HG02973 (cell line): ENCODE measurements around the gene PAIP2B.

Experiments
- ATAC-seq: cut with Tn5 transposase; IDR thresholded peaks from one replicate; pipeline ENCODE4 v1.9.1; 2021; ENCODE audit warnings: moderate library complexity; ENCODE audit not compliant: unreplicated experiment

PAIP2B gene

DNA sequence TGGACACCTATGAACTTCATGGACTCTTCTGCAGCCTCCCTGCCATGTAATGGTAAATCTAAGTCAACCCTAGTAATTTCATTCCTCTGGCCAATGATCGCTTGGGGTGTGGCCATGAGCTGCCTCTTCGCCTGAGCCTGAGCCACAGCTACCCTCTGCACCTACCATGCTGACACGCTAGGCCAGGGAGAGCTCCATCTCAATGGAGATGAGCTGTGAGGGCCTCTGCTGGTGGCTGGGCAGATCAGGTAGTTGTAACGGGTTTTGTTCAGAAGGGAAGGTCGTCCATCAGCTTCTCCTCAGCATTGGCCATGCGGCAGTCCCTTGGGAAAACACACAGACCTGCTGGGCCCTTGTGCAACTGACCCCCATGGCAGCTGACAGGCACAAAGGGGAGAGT lies 72.1 kb downstream of the PAIP2B start:
- peak; percentile 70 for ATAC-seq

DNA sequence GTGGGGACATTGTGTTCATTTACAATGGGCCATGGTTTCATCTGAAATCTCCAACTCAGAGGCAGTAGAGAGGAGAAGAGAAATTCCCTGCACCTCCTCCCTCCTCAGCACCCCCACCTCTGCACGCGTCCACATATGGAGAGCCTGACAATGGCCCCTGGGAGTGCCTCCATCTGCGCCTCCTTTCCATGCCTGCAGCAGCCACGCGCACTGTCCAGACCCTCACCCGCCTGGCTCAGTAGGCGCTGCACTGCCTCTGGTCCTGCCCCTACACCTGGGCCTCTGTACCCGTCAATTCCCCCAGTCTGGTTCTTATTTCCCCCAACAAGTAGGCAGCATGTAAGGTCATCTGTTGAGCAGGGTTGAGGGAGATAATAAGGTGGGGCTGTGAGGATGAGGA lies 72.6 kb downstream of the PAIP2B start:
- no peak for ATAC-seq

DNA sequence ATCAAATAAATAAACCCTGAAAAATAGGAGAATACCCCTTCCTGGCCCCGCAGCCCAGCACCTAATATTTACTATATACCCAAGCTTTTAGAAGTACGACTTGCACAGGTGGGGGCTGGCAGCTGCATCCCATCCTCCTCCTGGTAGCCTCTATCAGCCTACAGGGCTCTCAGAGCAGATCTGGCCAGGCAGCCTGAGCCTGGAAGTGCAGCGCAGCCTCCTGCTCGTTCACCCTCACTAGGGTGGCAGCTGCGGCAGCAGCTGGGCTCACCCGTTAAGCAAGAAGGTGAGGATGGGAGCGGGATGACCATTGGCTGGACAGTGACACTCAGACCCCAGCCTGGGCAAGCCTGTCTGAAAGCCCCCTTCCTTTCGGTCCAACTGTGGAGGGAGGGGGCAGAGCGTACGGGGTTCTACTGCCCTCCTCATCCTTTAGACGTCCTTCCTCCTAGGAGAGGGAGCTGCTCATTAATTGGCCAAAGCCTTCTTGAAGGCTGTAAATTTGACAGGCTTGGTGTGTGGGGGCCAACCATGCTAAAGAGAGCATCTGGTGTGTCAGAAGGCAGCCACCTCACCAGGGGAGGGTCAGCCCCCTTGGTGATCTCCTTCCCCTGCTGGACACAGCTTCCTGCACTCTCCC lies 73.2 kb downstream of the PAIP2B start:
- no peak for ATAC-seq

DNA sequence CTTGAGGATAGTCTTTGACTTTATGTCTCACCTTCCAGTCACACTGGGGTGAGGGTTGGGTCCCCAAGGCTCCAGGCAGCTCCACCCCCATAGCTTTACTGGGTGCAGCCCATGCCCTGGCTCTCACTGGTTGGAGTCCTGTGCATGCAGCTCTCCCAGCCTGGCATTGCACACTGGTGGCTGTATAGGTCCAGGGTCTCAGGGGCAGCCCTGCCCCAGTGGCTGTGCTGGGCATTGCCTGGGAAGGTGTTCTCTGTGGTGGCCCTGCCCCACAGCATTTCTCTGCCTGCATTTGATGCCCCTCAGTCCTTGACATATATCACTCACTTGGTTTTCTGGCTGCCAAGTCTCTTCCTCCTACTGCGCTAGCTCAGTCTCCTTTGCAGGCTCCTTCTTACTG lies 75.3 kb downstream of the PAIP2B start:
- no peak for ATAC-seq

DNA sequence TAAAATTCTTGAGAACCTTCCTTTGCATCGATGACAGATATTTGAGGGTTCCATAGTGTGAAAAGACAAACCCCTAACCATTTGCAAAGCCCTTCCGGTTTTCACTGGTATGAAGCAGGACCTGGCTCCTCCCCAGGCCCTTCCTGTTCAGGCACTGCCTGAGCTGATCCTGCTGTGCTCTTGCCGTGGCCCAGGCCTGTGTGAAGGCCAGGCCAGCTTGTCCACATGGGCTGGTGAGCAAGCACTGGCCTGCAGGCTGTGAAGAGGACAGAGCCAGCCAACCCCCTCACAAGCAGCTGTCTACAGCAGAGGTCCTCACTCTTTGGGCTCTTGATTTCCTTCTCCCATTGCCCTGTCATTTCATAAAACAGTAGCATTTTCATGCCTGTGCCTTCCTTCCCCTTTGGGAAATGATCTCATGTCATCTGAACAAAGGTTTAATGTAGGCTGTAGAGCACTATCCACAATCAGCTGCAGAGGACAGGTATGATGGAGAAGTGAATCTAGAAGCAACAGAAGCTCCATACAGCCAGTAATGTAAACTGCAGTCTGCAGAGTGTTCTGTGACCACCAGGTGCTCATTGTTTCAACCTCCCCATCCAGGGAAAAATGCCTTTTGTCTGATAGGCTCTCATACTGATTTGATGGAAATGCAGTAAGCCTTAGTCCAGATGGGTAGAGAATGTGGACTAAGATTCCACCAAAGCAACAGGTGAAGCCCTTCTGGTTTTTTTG lies 76.7 kb downstream of the PAIP2B start:
- ATAC-seq: no peak

DNA sequence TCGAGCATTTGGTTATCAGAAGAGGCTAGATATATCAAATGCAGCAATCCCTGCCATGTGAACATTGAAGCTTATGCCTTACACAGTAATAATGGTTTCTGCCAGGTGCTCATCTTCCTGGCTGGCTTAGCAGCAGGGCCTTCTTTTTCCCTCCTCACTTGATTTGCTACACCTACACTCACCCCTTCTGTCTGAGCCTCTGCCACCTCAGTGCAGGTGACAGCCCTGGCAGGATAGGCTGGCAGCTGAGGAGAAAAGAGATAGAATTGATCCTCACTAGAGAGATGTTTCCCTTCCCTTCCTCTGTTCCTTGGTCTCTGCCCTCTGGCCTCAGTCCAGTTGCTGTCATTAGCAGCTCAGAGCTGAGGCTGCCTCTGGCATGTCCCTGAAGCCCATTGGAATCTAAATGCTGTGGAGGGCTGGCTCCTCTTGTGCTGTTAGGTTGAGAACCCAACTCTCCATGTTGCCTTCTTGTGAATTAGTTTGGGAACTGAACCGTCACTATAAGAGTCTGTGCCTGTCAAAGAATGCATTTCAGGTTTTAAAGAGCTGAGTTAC lies 78.3 kb downstream of the PAIP2B start:
- no peak for ATAC-seq

DNA sequence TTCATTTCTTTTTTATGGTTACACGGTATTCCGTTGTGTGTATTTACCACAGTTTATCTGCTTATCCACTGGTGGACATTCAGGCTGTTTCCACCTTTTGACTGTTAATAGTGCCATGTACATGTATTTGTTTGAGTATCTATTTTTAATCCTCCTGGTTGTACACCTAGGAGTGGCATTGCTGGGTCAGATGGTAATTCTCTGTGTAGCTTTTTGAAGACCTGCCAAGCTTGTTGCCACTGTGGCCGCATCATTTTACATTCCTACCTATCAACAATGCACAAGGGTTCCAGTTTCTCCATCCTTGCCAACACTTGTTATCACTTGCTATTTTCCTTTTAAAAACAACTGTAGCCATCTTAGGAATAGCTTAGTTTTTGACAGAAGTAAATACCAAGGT lies 83.1 kb downstream of the PAIP2B start:
- ATAC-seq: no peak

DNA sequence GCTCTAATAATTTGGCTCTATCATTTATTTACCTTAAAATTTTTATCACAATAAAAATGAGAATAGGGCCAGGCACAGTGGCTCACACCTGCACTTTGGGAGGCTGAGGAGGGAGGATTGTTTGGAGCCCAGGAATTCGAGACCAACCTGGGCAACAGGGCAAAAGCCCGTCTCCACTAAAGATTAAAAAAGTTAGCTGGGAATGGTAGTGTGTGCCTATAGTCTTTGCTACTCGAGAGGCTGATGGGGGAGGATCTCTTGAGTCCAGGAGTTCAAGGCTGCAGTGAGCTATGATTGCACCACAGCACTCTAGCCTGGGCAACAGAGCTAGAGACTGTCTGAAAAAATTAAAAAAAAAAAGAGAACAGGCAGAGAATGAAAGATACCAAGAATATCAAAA lies 90.7 kb downstream of the PAIP2B start:
- no peak for ATAC-seq

DNA sequence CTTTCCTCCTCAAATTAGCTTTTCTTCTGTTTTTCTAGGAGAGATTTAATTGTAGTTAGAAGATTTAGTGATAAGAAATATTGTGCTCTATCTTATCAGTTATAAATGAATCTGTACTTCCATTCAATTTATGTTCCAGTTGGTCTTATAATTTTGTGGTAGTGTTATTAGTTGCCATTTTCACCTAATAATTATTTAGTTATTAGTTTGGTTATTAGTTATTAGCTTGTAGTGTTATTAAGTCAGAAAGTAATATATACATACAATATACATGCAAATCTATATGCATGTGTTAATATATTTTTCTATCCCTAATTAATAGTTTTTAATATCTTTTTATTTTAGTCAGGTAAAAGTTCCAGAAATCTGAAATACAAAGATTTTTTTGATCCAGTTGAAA lies 93.3 kb downstream of the PAIP2B start:
- no peak for ATAC-seq
